Gastrocnemius medialis (tissue), 4 donors: ENCODE measurements around the gene SLC10A1. TPM values are rescaled to one million over a fixed set of nuclear protein-coding genes. Genes with fewer than 3 reads are reported as not detected.

ENCODE experiments used
- ATAC-seq, 2 donors: fragments of 150-250 bp; one replicate each; pipeline ENCODE4 v1.9.1; 2016
- DNase-seq, 2 donors: peaks; one replicate each; pipeline ENCODE4 v3.0.0-alpha.2; 2019
- H3K27ac ChIP-seq, 4 donors: fragments of 200-600 bp; sonication (generic); 1 replicate in 1 of 4; 2 replicates in 3 of 4; pipeline ENCODE4 v1.5.1; 2016 to 2018; ENCODE audit warnings: mild to moderate bottlenecking in 2 of 4, moderate library complexity in 1 of 4
- H3K27me3 ChIP-seq, 3 donors: fragments of 200-600 bp; sonication (generic) in 2 of 3; 1 replicate in 1 of 3; 2 replicates in 2 of 3; pipeline versions ENCODE4 v1.5.1 to v1.6.0; 2016 to 2019; ENCODE audit warnings: mild to moderate bottlenecking in 1 of 3, moderate library complexity in 1 of 3
- H3K36me3 ChIP-seq, 2 donors: fragments of 200-600 bp; sonication (generic) in 1 of 2; one replicate each; pipeline ENCODE4 v1.5.1; 2017 to 2018
- H3K4me1 ChIP-seq, 2 donors: fragments of 200-600 bp; sonication (generic) in 1 of 2; one replicate each; pipeline ENCODE4 v1.5.1; 2016 to 2017; ENCODE audit warnings: mild to moderate bottlenecking in 2 of 2
- H3K4me3 ChIP-seq, 4 donors: fragments of 200-600 bp; sonication (generic) in 3 of 4; 1 replicate in 1 of 4; 2 replicates in 3 of 4; pipeline ENCODE4 v1.5.1; 2016 to 2019; ENCODE audit warnings: mild to moderate bottlenecking in 2 of 4
- H3K9me3 ChIP-seq, 3 donors: fragments of 200-600 bp; sonication (generic) in 2 of 3; 1 replicate in 1 of 3; 2 replicates in 2 of 3; pipeline ENCODE4 v1.5.1; 2016 to 2019
- CTCF ChIP-seq, 5 experiments: fragments of 450-650 bp in 3 of 5; fragments of 200-600 bp in 2 of 5; sonication (generic) in 2 of 5; IDR thresholded peaks in 4 of 5; conservative IDR thresholded peaks in 1 of 5; 1 replicate in 4 of 5; 2 replicates in 1 of 5; pipeline ENCODE4 v1.5.1; 2016 to 2019; ENCODE audit warnings: antibody characterized with exemption in 5 of 5, mild to moderate bottlenecking in 3 of 5, moderate library complexity in 3 of 5
- POLR2A ChIP-seq, 2 donors: fragments of 450-650 bp; IDR thresholded peaks; one replicate each; pipeline ENCODE4 v1.6.1; 2017; ENCODE audit warnings: antibody characterized with exemption in 2 of 2, mild to moderate bottlenecking in 2 of 2, moderate library complexity in 2 of 2
- in situ Hi-C, 4 donors: fragments of 200-750 bp; cut with MboI; loops; one replicate each; pipeline versions ENCODE4 v1.15.0 to v1.8.0; 2017; ENCODE audit warnings: low sequenced_read_pairs in 4 of 4
- intact Hi-C: fragments of 100-400 bp; cut with DNase I; formaldehyde crosslinking; loops from one replicate; pipeline ENCODE4 v1.15.1; 2023; ENCODE audit warnings: low total_unique reads
- total RNA-seq, 4 donors: library from RNA; depleted of rRNA; stranded (reverse); fragments of >200 nt; gene quantifications; one replicate each; pipeline versions ENCODE4 v1.1.0 to v1.2.3, GENCODE V29; 2016

The SLC10A1 gene
- total RNA-seq, 4 donors from 2014 or later: 0.22 to 0.23 TPM; not detected in 2

DNA sequence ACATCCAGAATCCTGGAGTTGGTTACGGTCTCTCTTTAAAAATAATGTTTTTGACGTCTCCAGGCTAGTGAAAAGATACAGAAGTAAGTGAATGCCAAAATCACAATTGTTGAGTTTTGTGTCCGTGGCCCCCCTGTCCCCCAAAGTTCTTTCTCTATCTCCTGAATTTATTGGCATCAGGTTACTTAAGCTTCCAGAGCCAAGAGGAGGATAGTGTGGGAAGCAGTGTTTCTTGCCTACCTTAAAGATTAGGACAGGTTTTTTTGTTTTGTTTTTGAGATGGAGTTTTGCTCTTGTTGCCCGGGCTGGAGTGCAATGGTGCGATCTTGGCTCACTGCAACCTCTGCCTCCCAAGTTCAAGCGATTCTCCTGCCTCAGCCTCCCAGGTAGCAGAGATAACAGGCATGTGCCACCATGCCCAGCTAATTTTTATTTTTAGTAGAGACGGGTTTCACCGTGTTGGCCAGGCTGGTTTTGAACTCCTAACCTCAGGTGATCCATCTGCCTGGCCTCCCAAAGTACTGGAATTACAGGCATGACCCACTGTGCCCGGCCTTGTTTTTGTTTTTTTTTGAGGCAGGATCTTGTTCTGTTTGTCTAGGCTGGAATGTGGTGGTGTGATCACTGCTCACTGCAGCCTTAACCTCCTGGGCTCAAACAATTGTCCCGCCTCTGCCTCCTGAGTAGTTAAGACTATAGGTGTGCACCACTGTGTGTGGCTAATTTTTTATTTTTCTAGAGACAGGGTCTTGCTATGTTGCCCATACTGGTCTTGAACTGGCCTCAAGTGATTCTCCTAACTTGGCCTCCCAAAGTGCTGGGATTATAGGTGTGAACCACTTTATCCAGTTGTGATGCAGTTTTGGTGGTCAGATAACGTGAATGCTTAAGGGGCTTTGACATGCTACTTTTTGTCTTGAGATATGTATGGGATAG lies 24.7 kb downstream of the SLC10A1 start:
- Histone ChIP-seq H3K27me3 (no peaks in the 10 kb centered on the region), H3K27ac (no peak overlapping the region), H3K4me3 (no peak overlapping the region), H3K36me3 (peaks cover 18 to 91% of the 10 kb centered on the region in 2 donors), H3K9me3 (no peaks in the 10 kb centered on the region), H3K4me1 (peaks cover 40 to 43% of the 10 kb centered on the region in 2 donors)
- intact Hi-C loops (no loop called here), in situ Hi-C loops (no loop called here)
- DNase-seq (no peak), ATAC-seq (no peak)
- TF ChIP-seq POLR2A (IDR thresholded peaks at IDR 0.05): no peak
- no peak for TF ChIP-seq CTCF (IDR thresholded peaks at IDR 0.05 in 4 of 5, conservative IDR thresholded peaks at IDR 0.05 in 1 of 5)

DNA sequence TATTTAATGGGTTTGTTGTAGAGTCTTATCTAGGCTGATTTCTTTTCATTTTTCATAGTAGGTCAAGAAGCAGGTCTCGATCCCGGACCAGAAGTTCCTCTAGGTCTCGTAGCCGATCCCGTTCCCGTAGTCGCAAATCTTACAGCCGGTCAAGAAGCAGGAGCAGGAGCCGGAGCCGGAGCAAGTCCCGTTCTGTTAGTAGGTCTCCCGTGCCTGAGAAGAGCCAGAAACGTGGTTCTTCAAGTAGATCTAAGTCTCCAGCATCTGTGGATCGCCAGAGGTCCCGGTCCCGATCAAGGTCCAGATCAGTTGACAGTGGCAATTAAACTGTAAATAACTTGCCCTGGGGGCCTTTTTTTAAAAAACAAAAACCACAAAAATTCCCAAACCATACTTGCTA lies 25.9 kb downstream of the SLC10A1 start:
- H3K9me3 ChIP-seq: no peaks in the 10 kb centered on the region
- DNase-seq (no peak), ATAC-seq (no peak)
- peaks cover 18 to 82% of the 10 kb centered on the region in 2 donors for H3K36me3 ChIP-seq
- no peak overlapping the region for H3K4me3 ChIP-seq
- in situ Hi-C loops (no loop called here), intact Hi-C loops (no loop called here)
- H3K4me1 ChIP-seq: peaks cover 37 to 43% of the 10 kb centered on the region in 2 donors
- no peaks in the 10 kb centered on the region for H3K27me3 ChIP-seq
- no peak overlapping the region for H3K27ac ChIP-seq
- TF ChIP-seq POLR2A (IDR thresholded peaks at IDR 0.05) (no peak), CTCF (IDR thresholded peaks at IDR 0.05 in 4 of 5, conservative IDR thresholded peaks at IDR 0.05 in 1 of 5) (no peak)

GRCh38 chr14:69770559-69770958 lies 26.5 kb downstream of the SLC10A1 start:
- ATAC-seq: no peak
- DNase-seq: no peak
- no peaks in the 10 kb centered on the region for H3K9me3 ChIP-seq
- H3K27me3 ChIP-seq: no peaks in the 10 kb centered on the region
- H3K27ac ChIP-seq: no peak overlapping the region
- intact Hi-C loops: no loop called here
- no peak for TF ChIP-seq CTCF (IDR thresholded peaks at IDR 0.05 in 4 of 5, conservative IDR thresholded peaks at IDR 0.05 in 1 of 5)
- no peak for TF ChIP-seq POLR2A (IDR thresholded peaks at IDR 0.05)
- H3K36me3 ChIP-seq: peaks cover 18 to 76% of the 10 kb centered on the region in 2 donors
- peaks cover 34 to 37% of the 10 kb centered on the region in 2 donors for H3K4me1 ChIP-seq
- in situ Hi-C loops: no loop called here
- no peak overlapping the region for H3K4me3 ChIP-seq

GRCh38 chr14:69769623-69770022 lies 27.4 kb downstream of the SLC10A1 start:
- no peak for ATAC-seq
- intact Hi-C loops: loop anchor here (2.0 to 5.0 kb wide), 3 partner anchors 79 to 833 kb away; partner anchors contain the start of genes ERH, MED6 and SLC39A9
- peaks cover 34 to 36% of the 10 kb centered on the region in 2 donors for H3K4me1 ChIP-seq

More at GRCh38 chr14:69769623-69770022, 27.4 kb downstream of the SLC10A1 start:
- H3K9me3 ChIP-seq: no peaks in the 10 kb centered on the region
- peak overlapping the region in 3 of 4 donors; percentile 14 to 97 (median 88) for H3K4me3 ChIP-seq
- no peak for DNase-seq
- in situ Hi-C loops: loop anchor here in 1 of 4 donors (10.0 kb wide), 1 partner anchor 375 kb away; the partner anchor contains the start of genes ERH and SLC39A9
- no peaks in the 10 kb centered on the region for H3K27me3 ChIP-seq
- H3K27ac ChIP-seq: peak overlapping the region; percentile 97 to 100 (median 99)
- no peak for TF ChIP-seq CTCF (IDR thresholded peaks at IDR 0.05 in 4 of 5, conservative IDR thresholded peaks at IDR 0.05 in 1 of 5)
- no peak for TF ChIP-seq POLR2A (IDR thresholded peaks at IDR 0.05)
- peaks cover 18 to 67% of the 10 kb centered on the region in 2 donors for H3K36me3 ChIP-seq
